ENCODE measurements around the gene KIF3A. TPM values are rescaled to one million over a fixed set of nuclear protein-coding genes. Genes with fewer than 3 reads are reported as not detected.

KIF3A gene
- total and polyA plus RNA-seq, 4 donors = 0.58 to 1.2 (median 0.86) TPM

GRCh38 chr5:132767150-132767549 is 29.8 kb upstream of the KIF3A start:
- H3K36me3 ChIP-seq (ENCODE audit: control insufficient read depth in 4 of 4, insufficient read depth in 3 of 4, low read depth in 1 of 4, low read length in 3 of 4) = peaks cover 0 to 22% (median 3%) of the 10 kb centered on the region in 4 donors
- no peaks in the 10 kb centered on the region for H3K4me1 ChIP-seq (ENCODE audit: control insufficient read depth in 4 of 4, insufficient read depth in 4 of 4, low read length in 3 of 4)
- H3K27me3 ChIP-seq (ENCODE audit: control insufficient read depth in 4 of 4, insufficient read depth in 4 of 4, low read length in 3 of 4) = no peaks in the 10 kb centered on the region
- no peak overlapping the region for H3K9ac ChIP-seq (ENCODE audit: low read depth in 1 of 2, low read length in 2 of 2)
- H3K9me3 ChIP-seq (ENCODE audit: control insufficient read depth in 4 of 4, low read length in 3 of 4) = no peaks in the 10 kb centered on the region
- no peak for DNase-seq (ENCODE audit: low spot score)
- TF ChIP-seq HNF4A (conservative IDR thresholded peaks at IDR 0.05) (no peak), TAF1 (conservative IDR thresholded peaks at IDR 0.05) (no peak), ZBTB33 (IDR thresholded peaks at IDR 0.05) (no peak), HNF4G (IDR thresholded peaks at IDR 0.05) (no peak)
- no peak overlapping the region for H3K27ac ChIP-seq (ENCODE audit: low read depth in 1 of 2, low read length in 2 of 2)
- 83% methylated on average over 2 of the region's 2 CpGs for WGBS
- H3K4me3 ChIP-seq (ENCODE audit: low read depth in 1 of 3, low read length in 3 of 3) = no peak overlapping the region

DNA sequence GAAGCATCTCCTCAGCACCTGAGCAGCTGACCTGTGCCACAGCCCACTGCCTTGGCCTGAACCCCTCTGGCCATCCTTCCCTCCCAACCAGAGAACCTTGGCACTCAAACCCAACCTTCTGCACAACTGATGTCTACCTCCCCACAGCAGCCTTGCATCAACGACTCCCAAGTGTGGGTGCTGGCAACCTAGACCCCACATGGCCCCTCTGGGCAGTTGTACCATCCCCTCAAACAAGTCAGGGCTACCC is 29.4 kb upstream of the KIF3A start:
- H3K4me1 ChIP-seq (ENCODE audit: control insufficient read depth in 4 of 4, insufficient read depth in 4 of 4, low read length in 3 of 4) = no peaks in the 10 kb centered on the region
- H3K9me3 ChIP-seq (ENCODE audit: control insufficient read depth in 4 of 4, low read length in 3 of 4) = no peaks in the 10 kb centered on the region
- H3K27ac ChIP-seq (ENCODE audit: low read depth in 1 of 2, low read length in 2 of 2) = no peak overlapping the region
- no peak overlapping the region for H3K4me3 ChIP-seq (ENCODE audit: low read depth in 1 of 3, low read length in 3 of 3)
- H3K27me3 ChIP-seq (ENCODE audit: control insufficient read depth in 4 of 4, insufficient read depth in 4 of 4, low read length in 3 of 4) = no peaks in the 10 kb centered on the region
- no peak overlapping the region for H3K9ac ChIP-seq (ENCODE audit: low read depth in 1 of 2, low read length in 2 of 2)
- WGBS = 100% methylated on average over 1 of the region's 1 CpG
- TF ChIP-seq REST (IDR thresholded peaks at IDR 0.05) = no peak
- TF ChIP-seq YY1 (IDR thresholded peaks at IDR 0.05) = no peak
- TF ChIP-seq HNF4G (IDR thresholded peaks at IDR 0.05) = no peak
- no peak for TF ChIP-seq RAD21 (IDR thresholded peaks at IDR 0.05)
- no peak for TF ChIP-seq CTCF (IDR thresholded peaks at IDR 0.05; ENCODE audit: low read depth, low read length, missing input control)
- no peak for TF ChIP-seq FOXA1 (IDR thresholded peaks at IDR 0.05)
- TF ChIP-seq SP1 (IDR thresholded peaks at IDR 0.05) = no peak
- no peak for TF ChIP-seq JUND (IDR thresholded peaks at IDR 0.05)
- no peak for TF ChIP-seq HNF4A (conservative IDR thresholded peaks at IDR 0.05)
- TF ChIP-seq, protein P1, sequence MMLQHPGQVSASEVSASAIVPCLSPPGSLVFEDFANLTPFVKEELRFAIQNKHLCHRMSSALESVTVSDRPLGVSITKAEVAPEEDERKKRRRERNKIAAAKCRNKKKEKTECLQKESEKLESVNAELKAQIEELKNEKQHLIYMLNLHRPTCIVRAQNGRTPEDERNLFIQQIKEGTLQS (IDR thresholded peaks at IDR 0.05) = no peak
- TF ChIP-seq TAF1 (conservative IDR thresholded peaks at IDR 0.05) = no peak
- no peak for TF ChIP-seq EGR1 (IDR thresholded peaks at IDR 0.05; ENCODE audit: low read depth in 2 of 2)
- no peak for TF ChIP-seq ZBTB33 (IDR thresholded peaks at IDR 0.05)
- peaks cover 0 to 26% (median 3%) of the 10 kb centered on the region in 4 donors for H3K36me3 ChIP-seq (ENCODE audit: control insufficient read depth in 4 of 4, insufficient read depth in 3 of 4, low read depth in 1 of 4, low read length in 3 of 4)
- no peak for DNase-seq (ENCODE audit: low spot score)

Measured in liver (tissue), 9 donors.